DND-41 (cell line): ENCODE results near the gene SEMA4G.
"Not testable (repeated sequence)": the region's sequence is repeated elsewhere in the genome, so short reads cannot be mapped to it uniquely, and the experiment has no call there.

Source experiments
- ATAC-seq: fragments of 200-7000 bp; cut with Tn5 transposase; 3 replicates; pipeline ENCODE4 v1.9.1; 2021; ENCODE audit warnings: low read depth; ENCODE audit not compliant: insufficient read depth
- DNase-seq: peaks from one replicate; pipeline ENCODE4 v3.0.0-alpha.2; 2020
- H2AFZ ChIP-seq: 2 replicates; pipeline ENCODE4 v1.6.0; 2012; ENCODE audit warnings: low read depth, low read length
- H3K27ac ChIP-seq: 2 replicates; pipeline ENCODE4 v1.5.1; 2012; ENCODE audit warnings: low read length, inconsistent platforms
- H3K27me3 ChIP-seq: fragments of 200-600 bp; sonication (generic); 2 replicates; pipeline ENCODE4 v1.6.0; 2012; ENCODE audit warnings: low read length, mild to moderate bottlenecking, inconsistent platforms; ENCODE audit not compliant: insufficient read depth, poor library complexity
- H3K36me3 ChIP-seq: 2 replicates; pipeline ENCODE4 v1.5.1; 2012; ENCODE audit warnings: low read length, inconsistent platforms; ENCODE audit not compliant: insufficient read depth
- H3K4me1 ChIP-seq: 2 replicates; pipeline ENCODE4 v1.5.1; 2012; ENCODE audit warnings: mild to moderate bottlenecking, low read length; ENCODE audit not compliant: insufficient read depth
- H3K4me2 ChIP-seq: 2 replicates; pipeline ENCODE4 v1.6.0; 2012; ENCODE audit warnings: mild to moderate bottlenecking, moderate library complexity, low read length, inconsistent platforms; ENCODE audit not compliant: insufficient read depth
- H3K4me3 ChIP-seq, 2 experiments: fragments of 200-600 bp in 1 of 2; shearing (Covaris generic) in 1 of 2; 2 replicates each; pipeline ENCODE4 v1.5.1; 2012 to 2016; ENCODE audit warnings: inconsistent platforms in 2 of 2, low read length in 2 of 2, mild to moderate bottlenecking in 2 of 2, low read depth in 1 of 2, moderate library complexity in 1 of 2
- H3K79me2 ChIP-seq: 2 replicates; pipeline ENCODE4 v1.6.0; 2012; ENCODE audit warnings: low read length, inconsistent platforms; ENCODE audit not compliant: insufficient read depth
- H3K9ac ChIP-seq: 2 replicates; pipeline ENCODE4 v1.6.0; 2012; ENCODE audit warnings: low read depth, mild to moderate bottlenecking, inconsistent platforms, low read length, moderate library complexity
- H3K9me3 ChIP-seq: 2 replicates; pipeline ENCODE4 v1.5.1; 2012; ENCODE audit warnings: low read length, moderate library complexity, mild to moderate bottlenecking, inconsistent platforms; ENCODE audit not compliant: insufficient read depth, severe bottlenecking
- H4K20me1 ChIP-seq: 2 replicates; pipeline ENCODE4 v1.6.0; 2012; ENCODE audit warnings: low read length; ENCODE audit not compliant: insufficient read depth
- CTCF ChIP-seq: IDR thresholded peaks from 2 replicates; pipeline ENCODE4 v1.5.1; 2012; ENCODE audit warnings: borderline replicate concordance, low read length, moderate library complexity, mild to moderate bottlenecking; ENCODE audit not compliant: poor library complexity, severe bottlenecking; ENCODE audit errors: extremely low read depth
- EZH2 ChIP-seq: IDR thresholded peaks from 3 replicates; pipeline ENCODE4 v1.6.1; 2012; ENCODE audit warnings: borderline replicate concordance, low read depth, mild to moderate bottlenecking, moderate library complexity, low read length, inconsistent platforms; ENCODE audit not compliant: severe bottlenecking

Gene SEMA4G

GRCh38 chr10:100972904-100973535 is 3.7 kb downstream of the SEMA4G start:
- ATAC-seq (no peak), DNase-seq (no peak)
- no peaks in the 10 kb centered on the region for H3K79me2 ChIP-seq
- H3K4me1 ChIP-seq: no peaks in the 10 kb centered on the region
- no peak overlapping the region for H3K9ac ChIP-seq
- no peak overlapping the region for H3K27ac ChIP-seq
- H4K20me1 ChIP-seq: no peaks in the 10 kb centered on the region
- no peak for TF ChIP-seq CTCF
- TF ChIP-seq EZH2: no peak
- no peak overlapping the region for H2AFZ ChIP-seq
- no peak overlapping the region for H3K4me3 ChIP-seq
- H3K36me3 ChIP-seq: no peaks in the 10 kb centered on the region
- no peak overlapping the region for H3K4me2 ChIP-seq
- H3K9me3 ChIP-seq: no peaks in the 10 kb centered on the region
- no peaks in the 10 kb centered on the region for H3K27me3 ChIP-seq

GRCh38 chr10:100975397-100975796 is 6.1 kb downstream of the SEMA4G start:
- not testable (repeated sequence) for H3K79me2 ChIP-seq, H3K27ac ChIP-seq, H3K27me3 ChIP-seq, H3K9me3 ChIP-seq, H4K20me1 ChIP-seq, ATAC-seq, H3K4me2 ChIP-seq, H3K4me1 ChIP-seq, H2AFZ ChIP-seq, DNase-seq, H3K4me3 ChIP-seq, H3K36me3 ChIP-seq, H3K9ac ChIP-seq

- Histone ChIP-seq H4K20me1 (no peaks in the 10 kb centered on the region), H2AFZ (no peak overlapping the region), H3K36me3 (peaks cover 14% of the 10 kb centered on the region), H3K79me2 (no peaks in the 10 kb centered on the region), H3K9ac (no peak overlapping the region), H3K4me2 (no peak overlapping the region), H3K9me3 (no peaks in the 10 kb centered on the region), H3K4me1 (no peaks in the 10 kb centered on the region), H3K27me3 (no peaks in the 10 kb centered on the region), H3K4me3 (no peak overlapping the region), H3K27ac (no peak overlapping the region)
- ATAC-seq (no peak), DNase-seq (no peak)
- no peak for TF ChIP-seq CTCF
- no peak for TF ChIP-seq EZH2
Observed at GRCh38 chr10:100976906-100977305, 7.6 kb downstream of the SEMA4G start.

- H3K9ac ChIP-seq: no peak overlapping the region
- no peak overlapping the region for H2AFZ ChIP-seq
- H3K4me3 ChIP-seq: no peak overlapping the region
- DNase-seq (no peak), ATAC-seq (peak; percentile 35; the same call in 1 of the 3 replicates)
- H3K36me3 ChIP-seq: peaks cover 14% of the 10 kb centered on the region
- no peaks in the 10 kb centered on the region for H3K9me3 ChIP-seq
- no peaks in the 10 kb centered on the region for H3K27me3 ChIP-seq
- no peak overlapping the region for H3K27ac ChIP-seq
- H3K4me1 ChIP-seq: no peaks in the 10 kb centered on the region
- no peaks in the 10 kb centered on the region for H3K79me2 ChIP-seq
- no peak for TF ChIP-seq CTCF
- TF ChIP-seq EZH2: no peak
- no peak overlapping the region for H3K4me2 ChIP-seq
- no peaks in the 10 kb centered on the region for H4K20me1 ChIP-seq
Observed at GRCh38 chr10:100977436-100977835, 8.1 kb downstream of the SEMA4G start.
